Suppressor macrophage treated with lipopolysaccharide for 4 hours (primary cell): ENCODE data around the gene LIMS2.

Source experiments
- DNase-seq: peaks from one replicate; pipeline ENCODE4 v3.0.0-alpha.2; 2020

The LIMS2 gene, protein sequence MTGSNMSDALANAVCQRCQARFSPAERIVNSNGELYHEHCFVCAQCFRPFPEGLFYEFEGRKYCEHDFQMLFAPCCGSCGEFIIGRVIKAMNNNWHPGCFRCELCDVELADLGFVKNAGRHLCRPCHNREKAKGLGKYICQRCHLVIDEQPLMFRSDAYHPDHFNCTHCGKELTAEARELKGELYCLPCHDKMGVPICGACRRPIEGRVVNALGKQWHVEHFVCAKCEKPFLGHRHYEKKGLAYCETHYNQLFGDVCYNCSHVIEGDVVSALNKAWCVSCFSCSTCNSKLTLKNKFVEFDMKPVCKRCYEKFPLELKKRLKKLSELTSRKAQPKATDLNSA

GRCh38 chr2:127675331-127676261, at the start of gene LIMS2:
LIMS2 (minus strand) TSS chr2:127675530; CDS start chr2:127675024, 506 bp downstream.
- DNase-seq: peak; percentile 47

DNA sequence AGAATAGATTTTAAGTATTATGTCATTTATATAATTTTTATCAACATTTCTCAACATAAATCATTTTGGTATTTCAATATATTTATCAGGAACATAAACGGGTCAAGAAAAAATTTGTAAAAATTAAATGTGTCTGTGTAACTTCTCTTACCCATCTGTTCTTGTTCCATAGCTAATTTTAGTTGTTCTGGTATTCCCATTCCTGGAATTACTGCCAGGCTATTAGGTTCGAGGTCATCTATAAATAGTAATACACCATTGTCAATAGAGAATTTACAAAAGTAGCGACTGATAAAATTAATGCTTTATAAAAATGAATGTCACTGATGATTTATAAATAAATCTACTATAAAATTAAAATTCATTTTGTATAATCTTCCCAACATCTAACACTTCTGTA, 47.5 kb upstream of the LIMS2 start:
- no peak for DNase-seq

DNA sequence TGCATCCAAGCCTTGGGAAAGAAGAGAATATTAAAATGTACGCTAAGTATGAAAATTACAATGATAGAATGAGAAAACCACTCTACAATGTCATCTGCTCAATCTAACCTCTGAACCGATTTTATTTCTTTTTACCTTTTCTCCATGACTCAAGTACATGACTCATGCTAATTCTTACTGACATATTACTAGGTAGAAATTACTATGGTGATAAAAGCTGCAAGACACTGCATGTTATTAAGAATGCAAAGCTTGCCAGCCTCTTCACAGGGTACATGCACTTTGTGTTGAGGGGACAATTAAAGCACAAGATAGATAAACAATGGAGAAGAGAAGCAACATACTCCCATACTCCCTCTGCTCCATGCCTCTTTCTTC, 46.6 kb upstream of the LIMS2 start:
- DNase-seq: no peak

DNA sequence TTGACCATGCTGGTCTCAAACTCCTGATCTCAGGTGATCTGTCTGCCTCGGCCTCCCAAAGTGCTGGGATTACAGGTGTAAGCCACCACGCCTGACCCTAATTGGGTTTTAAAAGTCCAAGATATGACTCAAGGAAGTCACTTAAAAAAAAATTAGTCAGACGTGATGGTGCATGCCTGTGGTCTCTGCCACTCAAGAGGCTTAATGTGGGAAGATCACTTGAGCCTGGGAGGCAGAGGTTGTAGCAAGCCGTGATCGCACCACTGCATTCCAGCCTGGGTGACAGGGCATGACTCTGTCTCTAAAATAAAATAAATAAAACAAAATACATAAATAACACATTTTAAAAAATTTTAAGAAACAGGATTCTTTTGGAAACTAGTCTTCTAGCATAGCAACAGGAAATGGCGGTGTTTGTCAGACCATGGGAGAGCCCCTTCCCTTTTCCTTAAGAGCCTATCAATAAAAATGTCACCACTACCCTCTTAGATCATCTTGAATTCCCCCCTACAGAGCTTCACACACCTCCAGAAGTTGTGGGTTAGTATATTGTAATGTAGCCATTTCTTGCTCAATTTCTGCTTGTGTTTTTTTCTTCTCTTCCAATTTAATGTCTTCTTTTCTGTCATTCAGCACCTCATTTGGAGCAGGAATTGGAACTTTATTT, 46.1 kb upstream of the LIMS2 start:
- no peak for DNase-seq

GRCh38 chr2:127719301-127720218, 44.2 kb upstream of the LIMS2 start:
- no peak for DNase-seq

- DNase-seq: no peak
Measured at GRCh38 chr2:127718271-127718670, 42.9 kb upstream of the LIMS2 start.

- no peak for DNase-seq
Measured at GRCh38 chr2:127715778-127716449, 40.6 kb upstream of the LIMS2 start.

- DNase-seq: no peak
Measured at GRCh38 chr2:127713562-127713961, 38.2 kb upstream of the LIMS2 start.

DNA sequence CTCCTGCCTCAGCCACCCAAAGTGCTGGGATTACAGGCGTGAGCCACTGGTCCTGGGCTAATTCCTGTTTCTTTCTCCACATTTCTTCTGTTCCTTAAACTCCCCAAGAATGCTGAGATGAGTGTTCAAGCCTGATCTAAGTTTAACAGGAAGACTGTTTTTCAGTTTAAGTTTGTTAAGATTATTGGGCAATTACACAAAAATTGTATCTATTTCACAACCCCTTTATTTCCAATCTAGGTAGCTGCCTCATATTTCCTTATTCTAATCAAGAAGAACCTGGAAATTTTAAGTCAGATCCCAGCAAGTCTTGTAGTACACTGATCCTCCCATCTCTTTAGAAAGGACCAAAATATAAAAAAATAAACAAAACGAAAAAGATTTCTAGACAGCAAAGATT, 37.7 kb upstream of the LIMS2 start:
- DNase-seq: peak; percentile 12

- DNase-seq: no peak
Measured at GRCh38 chr2:127709336-127709735, 34.0 kb upstream of the LIMS2 start.

DNA sequence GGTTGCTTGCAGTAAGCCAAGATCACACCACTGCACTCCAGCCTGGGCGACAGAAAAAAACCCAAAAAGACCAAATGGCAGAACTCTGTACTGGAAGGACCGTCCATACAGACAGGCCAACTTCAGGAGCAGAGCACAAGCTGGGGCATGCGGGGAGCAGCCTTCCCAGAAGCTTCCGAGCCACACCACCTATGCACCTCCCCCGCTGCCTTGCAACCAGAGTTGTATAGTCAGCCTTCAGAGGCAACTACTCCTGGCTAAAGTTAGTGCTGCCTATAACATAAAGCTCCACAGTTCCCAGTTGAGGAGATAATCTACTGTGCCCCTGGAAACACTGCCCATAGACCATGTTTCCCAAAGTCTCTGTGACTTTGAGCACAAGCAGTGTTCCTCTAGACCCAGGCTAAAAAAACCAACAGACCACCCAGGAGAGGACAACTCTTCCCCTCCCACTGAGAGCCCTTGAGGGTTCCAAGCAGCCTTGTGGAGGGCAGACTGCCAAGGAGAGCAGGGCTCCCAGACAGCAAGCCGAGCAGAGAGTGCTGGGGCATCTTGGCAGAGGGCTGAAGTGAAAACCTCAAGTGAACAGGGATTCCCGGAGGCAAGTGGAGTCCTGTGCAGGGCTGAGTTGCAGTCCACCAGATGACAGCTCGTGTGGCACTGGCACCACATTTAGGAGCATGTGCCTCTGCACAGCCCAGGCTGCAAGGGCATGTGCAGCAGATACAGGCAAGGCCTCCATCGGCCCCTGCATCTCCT, 32.7 kb upstream of the LIMS2 start:
- no peak for DNase-seq

DNA sequence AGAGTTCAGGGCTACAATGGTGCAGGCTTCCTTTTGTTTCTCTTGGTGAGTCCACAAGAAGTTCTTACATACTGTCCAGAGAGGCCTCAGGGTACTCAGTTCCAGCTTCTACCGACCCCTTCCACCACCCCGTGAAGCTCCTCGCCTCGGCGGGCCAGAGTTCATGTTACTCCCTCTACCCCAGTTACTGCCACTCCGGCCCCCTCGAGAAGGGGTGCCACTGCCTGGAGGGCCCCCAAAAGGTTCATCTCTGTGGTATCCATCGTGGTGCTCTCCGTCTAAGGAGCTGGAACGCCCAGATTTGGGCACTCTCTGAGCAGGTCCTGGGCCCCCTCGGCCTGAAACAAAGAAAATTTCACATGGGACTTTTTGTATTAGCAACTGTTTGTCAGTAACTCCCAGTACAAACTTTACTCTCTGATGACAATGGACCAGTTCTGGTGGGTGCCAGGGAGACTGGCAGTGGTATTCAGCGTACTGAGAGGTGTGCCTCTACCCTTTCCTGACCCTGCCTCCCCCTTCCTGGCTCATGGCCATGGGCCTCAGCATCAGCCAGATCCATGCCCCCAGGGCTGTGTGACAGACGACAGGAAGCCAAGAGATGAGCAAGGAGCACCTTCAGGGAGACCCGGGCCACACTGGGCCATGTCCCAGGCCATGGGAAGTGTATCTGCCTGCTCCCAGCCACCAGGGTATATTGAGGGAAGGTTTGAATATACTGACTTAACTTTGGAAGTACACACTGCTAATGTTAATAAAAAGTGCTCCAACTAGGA, 31.1 kb upstream of the LIMS2 start:
- DNase-seq: no peak

GRCh38 chr2:127705391-127706065, 30.2 kb upstream of the LIMS2 start:
- peak; percentile 53 for DNase-seq

DNA sequence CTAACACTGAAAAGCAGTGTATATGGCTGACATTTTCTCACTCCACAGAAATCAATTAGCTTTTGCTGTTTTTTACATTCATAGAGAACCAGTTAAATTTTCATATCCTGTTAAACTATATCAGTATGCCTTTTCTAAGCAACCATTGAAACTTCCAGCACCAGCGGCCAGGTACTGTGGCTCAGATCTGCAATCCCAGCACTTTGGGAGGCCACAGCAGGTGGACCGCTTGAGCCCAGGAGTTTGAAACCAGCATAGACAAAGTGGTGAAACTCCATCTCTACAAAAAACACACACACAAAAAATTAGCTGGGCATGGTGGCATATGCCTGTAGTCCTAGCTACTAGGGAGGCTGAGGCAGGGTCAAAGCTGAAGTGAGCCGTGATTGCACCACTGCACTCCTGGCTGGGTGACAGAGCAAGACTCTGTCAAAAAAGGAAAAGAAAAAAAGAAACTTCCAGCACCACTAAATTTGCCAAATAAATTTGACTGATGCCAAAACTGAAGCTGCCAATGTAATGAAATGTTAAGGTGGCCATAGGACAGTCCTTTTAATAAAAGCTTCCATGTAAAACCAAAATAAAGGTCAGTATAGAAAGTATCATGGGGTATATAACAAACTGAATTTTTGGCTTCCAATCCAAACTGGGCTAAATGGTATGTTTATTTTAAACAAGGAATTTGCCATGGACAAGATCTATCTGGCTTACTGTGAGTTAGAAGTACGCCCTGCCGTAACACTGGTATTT, 29.5 kb upstream of the LIMS2 start:
- no peak for DNase-seq

GRCh38 chr2:127703282-127703681, 28.0 kb upstream of the LIMS2 start:
- DNase-seq: no peak

DNA sequence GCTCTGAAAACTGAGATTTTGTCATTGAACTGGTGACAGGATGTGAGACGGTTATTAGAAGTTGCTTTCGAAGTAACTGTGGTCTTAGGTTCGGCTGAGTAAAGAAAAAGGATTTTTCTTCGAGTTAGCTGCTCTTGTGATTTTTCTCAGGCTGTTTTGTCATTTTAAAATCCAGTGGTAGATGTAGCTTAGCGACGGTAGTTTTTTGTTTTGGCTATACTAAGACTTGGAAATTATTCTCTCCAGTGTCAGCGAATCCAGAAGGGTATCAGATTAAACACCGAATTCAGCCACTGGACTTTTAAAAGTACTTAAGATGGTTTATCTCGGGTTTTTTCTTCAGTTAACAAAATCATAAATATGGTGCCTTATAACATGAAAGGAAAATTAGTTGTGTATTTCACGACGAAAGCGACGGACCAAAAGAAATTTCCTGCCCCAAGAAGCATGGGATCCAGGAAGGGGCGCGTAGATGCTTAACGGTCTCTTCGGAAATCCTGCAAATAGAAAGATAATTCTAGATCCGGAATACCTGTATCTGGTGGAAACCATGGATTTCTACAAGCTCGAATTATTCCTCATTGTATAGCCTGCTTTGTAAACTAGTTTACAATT, 27.2 kb upstream of the LIMS2 start:
- no peak for DNase-seq

DNA sequence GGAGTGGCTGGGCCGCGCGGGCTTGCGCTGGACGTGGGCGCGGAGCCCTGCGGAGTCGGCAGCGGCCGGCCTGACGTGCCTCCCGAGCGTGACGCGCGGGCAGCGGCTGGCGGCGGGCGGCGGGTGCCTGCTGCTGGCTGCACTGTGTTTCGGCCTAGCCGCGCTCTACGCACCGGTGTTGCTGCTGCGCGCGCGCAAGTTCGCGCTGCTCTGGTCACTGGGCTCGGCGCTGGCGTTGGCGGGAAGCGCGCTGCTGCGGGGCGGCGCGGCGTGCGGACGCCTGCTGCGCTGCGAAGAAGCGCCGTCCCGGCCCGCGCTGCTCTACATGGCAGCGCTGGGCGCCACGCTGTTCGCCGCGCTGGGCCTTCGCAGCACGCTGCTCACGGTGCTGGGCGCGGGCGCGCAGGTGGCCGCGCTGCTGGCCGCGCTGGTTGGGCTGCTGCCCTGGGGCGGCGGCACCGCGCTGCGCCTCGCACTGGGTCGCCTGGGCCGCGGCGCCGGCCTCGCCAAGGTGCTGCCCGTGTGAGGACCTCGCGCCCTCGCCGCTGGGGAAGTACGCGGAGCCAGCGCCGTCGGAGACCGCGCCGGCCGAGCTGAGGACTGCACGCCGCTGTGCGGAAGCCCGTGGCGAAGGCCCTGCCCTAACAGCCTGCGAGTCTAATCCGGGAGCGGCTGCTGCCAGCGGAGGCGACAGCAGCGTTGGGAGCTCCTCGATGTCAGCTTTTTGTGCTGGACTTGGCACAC, 26.5 kb upstream of the LIMS2 start:
- DNase-seq: peak; percentile 87
